ENCODE data around the gene CDH4. TPM values are rescaled to one million over a fixed set of nuclear protein-coding genes. Genes with fewer than 3 reads are reported as not detected.

CDH4 gene
- total RNA-seq, 1 experiment from 2014 or later, result not detected

DNA sequence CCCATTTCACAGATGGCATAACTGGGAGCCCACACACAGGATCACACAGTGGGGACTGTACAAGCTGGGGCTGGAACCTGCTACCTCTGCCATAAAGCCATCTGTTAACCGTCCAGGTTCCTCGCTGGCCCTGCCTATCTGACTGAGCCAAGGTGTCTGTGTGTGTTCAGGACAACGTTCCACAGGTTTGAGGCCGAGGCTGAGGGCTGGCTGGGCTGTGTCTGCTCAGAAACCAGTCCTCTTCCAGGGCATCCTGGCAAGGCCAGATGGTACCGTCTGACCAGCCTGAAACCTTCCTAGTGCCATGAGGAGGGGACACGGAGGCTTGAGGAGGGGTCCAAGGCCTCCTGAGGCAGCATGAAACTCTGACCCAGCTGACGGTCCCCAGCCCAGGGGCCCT is 663.0 kb downstream of the CDH4 start:
- no peaks in the 10 kb centered on the region for H3F3A ChIP-seq (ENCODE audit: insufficient read depth, low read depth)
- intact Hi-C loops (cut with micrococcal nuclease; ENCODE audit: unreplicated experiment), result no loop called here
- H3K4me3 ChIP-seq, result no peak overlapping the region
- CTCF ChIA-PET, result no interaction called here
- H3K79me2 ChIP-seq (ENCODE audit: low read depth), result no peaks in the 10 kb centered on the region
- no peaks in the 10 kb centered on the region for H3K36me3 ChIP-seq (ENCODE audit: low read depth)
- no peak overlapping the region for H2AFZ ChIP-seq
- H3K4me2 ChIP-seq, result no peak overlapping the region
- H3K4me1 ChIP-seq (replicated peaks; ENCODE audit: insufficient read depth), result no peaks in the 10 kb centered on the region
- no peak for TF ChIP-seq CTCF (conservative IDR thresholded peaks at IDR 0.05)
- BruUV-seq (replicated peaks), result no TSS peak
- H3K9me3 ChIP-seq (ENCODE audit: insufficient read depth, low read depth), result no peaks in the 10 kb centered on the region
- no peak for DNase-seq
- peaks cover 91% of the 10 kb centered on the region for H3K27me3 ChIP-seq (ENCODE audit: insufficient read depth, low read depth)
- no peak overlapping the region for H3K27ac ChIP-seq
- no peaks in the 10 kb centered on the region for H4K20me1 ChIP-seq (ENCODE audit: insufficient read depth)
- POLR2A ChIA-PET (ENCODE audit: unreplicated experiment), result no interaction called here
- no peaks in the 10 kb centered on the region for H3K9me2 ChIP-seq (ENCODE audit: insufficient read depth)

DNA sequence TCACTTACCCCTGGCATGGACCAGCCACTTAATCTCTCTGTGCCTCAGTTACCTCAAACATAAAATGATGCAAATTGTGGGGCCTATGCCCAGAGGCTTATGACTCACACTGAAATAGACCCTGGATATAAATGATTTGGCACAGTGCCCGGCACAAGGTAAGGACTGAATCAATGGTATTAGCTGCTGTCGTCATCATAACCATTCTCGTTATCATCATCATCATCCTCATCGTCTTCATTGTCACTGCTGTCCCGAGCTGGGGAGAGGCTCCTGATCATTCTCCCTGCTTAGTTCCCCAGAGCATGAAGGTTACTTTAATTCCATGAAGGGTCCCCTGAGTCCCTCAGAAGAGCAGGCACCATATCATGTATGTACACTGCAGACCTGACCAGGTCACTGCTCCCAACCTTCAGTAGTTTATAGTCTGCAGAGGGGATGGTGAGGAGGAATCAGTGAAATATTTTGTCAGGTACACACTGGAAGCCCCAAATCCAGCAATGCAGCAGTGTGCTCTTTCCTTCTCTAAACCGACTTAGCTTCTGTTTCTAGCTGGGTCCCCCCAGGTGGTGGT is 664.3 kb downstream of the CDH4 start:
- no peaks in the 10 kb centered on the region for H3K4me1 ChIP-seq (replicated peaks; ENCODE audit: insufficient read depth)
- CTCF ChIA-PET, result no interaction called here
- POLR2A ChIA-PET (ENCODE audit: unreplicated experiment), result no interaction called here
- no peaks in the 10 kb centered on the region for H3K36me3 ChIP-seq (ENCODE audit: low read depth)
- H2AFZ ChIP-seq, result no peak overlapping the region
- intact Hi-C loops (cut with micrococcal nuclease; ENCODE audit: unreplicated experiment), result no loop called here
- peaks cover 78% of the 10 kb centered on the region for H3K27me3 ChIP-seq (ENCODE audit: insufficient read depth, low read depth)
- no peak for DNase-seq
- TF ChIP-seq CTCF (conservative IDR thresholded peaks at IDR 0.05) (no peak), EZH2 (IDR thresholded peaks at IDR 0.05; ENCODE audit: low read depth) (no peak)
- no peaks in the 10 kb centered on the region for H4K20me1 ChIP-seq (ENCODE audit: insufficient read depth)
- H3K79me2 ChIP-seq (ENCODE audit: low read depth), result no peaks in the 10 kb centered on the region
- H3K9me3 ChIP-seq (ENCODE audit: insufficient read depth, low read depth), result no peaks in the 10 kb centered on the region
- no TSS peak for BruUV-seq (replicated peaks)
- no peak overlapping the region for H3K4me3 ChIP-seq
- no peak overlapping the region for H3K27ac ChIP-seq
- H3K9me2 ChIP-seq (ENCODE audit: insufficient read depth), result no peaks in the 10 kb centered on the region
- H3K4me2 ChIP-seq, result no peak overlapping the region
- no peaks in the 10 kb centered on the region for H3F3A ChIP-seq (ENCODE audit: insufficient read depth, low read depth)

DNA sequence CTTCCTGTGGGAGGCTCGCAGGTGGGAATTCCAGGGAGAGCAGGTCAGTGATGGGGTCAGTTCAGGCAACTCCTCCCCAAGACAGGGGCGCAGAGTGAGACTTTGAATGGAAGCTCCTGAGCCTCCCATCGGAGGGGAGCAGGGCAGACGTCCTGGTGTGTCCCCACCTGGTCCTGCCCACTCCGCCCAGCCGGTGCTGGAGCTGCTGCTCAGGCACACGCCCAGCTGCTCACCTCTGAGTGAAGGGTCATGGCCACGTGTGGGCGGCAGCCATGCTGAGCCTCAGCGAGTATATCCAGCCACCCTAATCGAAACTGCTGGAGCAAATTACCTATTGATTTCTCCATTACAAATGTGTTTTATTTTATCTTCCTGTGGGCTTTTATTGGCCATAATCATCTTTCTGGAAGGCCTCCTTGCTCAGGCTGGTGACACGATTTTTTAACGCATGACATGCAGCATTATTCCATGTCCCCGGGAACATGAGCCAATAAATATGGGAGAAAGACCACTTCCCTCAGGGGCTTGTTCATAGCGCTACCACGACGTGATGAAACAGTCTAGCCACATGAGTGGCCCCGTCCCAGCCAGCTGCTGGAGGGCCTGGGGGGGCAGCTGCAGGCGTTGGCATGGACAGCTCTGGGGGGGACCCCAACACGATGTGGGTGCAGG is 665.5 kb downstream of the CDH4 start:
- no peak for DNase-seq
- no peak overlapping the region for H2AFZ ChIP-seq
- no peak overlapping the region for H3K4me2 ChIP-seq
- peaks cover 70% of the 10 kb centered on the region for H3K27me3 ChIP-seq (ENCODE audit: insufficient read depth, low read depth)
- H3K9me3 ChIP-seq (ENCODE audit: insufficient read depth, low read depth), result no peaks in the 10 kb centered on the region
- no peaks in the 10 kb centered on the region for H3F3A ChIP-seq (ENCODE audit: insufficient read depth, low read depth)
- TF ChIP-seq EZH2 (IDR thresholded peaks at IDR 0.05; ENCODE audit: low read depth) (no peak), CTCF (conservative IDR thresholded peaks at IDR 0.05) (no peak)
- no peaks in the 10 kb centered on the region for H3K4me1 ChIP-seq (replicated peaks; ENCODE audit: insufficient read depth)
- H3K9me2 ChIP-seq (ENCODE audit: insufficient read depth), result no peaks in the 10 kb centered on the region
- no peaks in the 10 kb centered on the region for H3K36me3 ChIP-seq (ENCODE audit: low read depth)
- no peak overlapping the region for H3K4me3 ChIP-seq
- H3K27ac ChIP-seq, result no peak overlapping the region
- intact Hi-C loops (cut with micrococcal nuclease; ENCODE audit: unreplicated experiment), result no loop called here
- no peaks in the 10 kb centered on the region for H3K79me2 ChIP-seq (ENCODE audit: low read depth)
- CTCF ChIA-PET, result no interaction called here
- POLR2A ChIA-PET (ENCODE audit: unreplicated experiment), result no interaction called here
- no TSS peak for BruUV-seq (replicated peaks)
- H4K20me1 ChIP-seq (ENCODE audit: insufficient read depth), result no peaks in the 10 kb centered on the region
